Measurements from ENCODE around the gene RSAD1. TPM values are rescaled to one million over a fixed set of nuclear protein-coding genes. Genes with fewer than 3 reads are reported as not detected.

The RSAD1 gene
- total RNA-seq, 6 donors from 2014 or later = 26.8 to 47.3 (median 34.9) TPM

GRCh38 chr17:50482516-50482915, 3.9 kb downstream of the RSAD1 start:
- 13 to 19% methylated on average over 7 of the region's 7 CpGs for WGBS, 2 donors
- no peaks in the 10 kb centered on the region for H3K27me3 ChIP-seq
- H3K4me3 ChIP-seq = no peak overlapping the region
- ATAC-seq (ENCODE audit: low FRiP score in 2 of 2) (peak; percentile 83 to 87), DNase-seq (peak in 1 of 2 donors; percentile 97)
- peaks cover 16 to 36% (median 22%) of the 10 kb centered on the region in 4 donors for H3K4me1 ChIP-seq
- peaks cover 3 to 49% (median 26%) of the 10 kb centered on the region in 4 donors for H3K36me3 ChIP-seq
- TF ChIP-seq EP300 (IDR thresholded peaks at IDR 0.05) (peak in 1 of 4 donors; percentile 91), CTCF (IDR thresholded peaks at IDR 0.05) (peak; percentile 80 to 94 (median 88)), POLR2AphosphoS5 (IDR thresholded peaks at IDR 0.05) (peak; percentile 71 to 84), POLR2A (IDR thresholded peaks at IDR 0.05) (no peak)
- no peaks in the 10 kb centered on the region for H3K9me3 ChIP-seq
- peak overlapping the region; percentile 29 to 73 (median 40) for H3K27ac ChIP-seq

- no peak for ATAC-seq (ENCODE audit: low FRiP score in 2 of 2)
- Histone ChIP-seq H3K27ac (peak overlapping the region in 2 of 4 donors; percentile 29 to 73), H3K4me3 (no peak overlapping the region), H3K36me3 (peaks cover 3 to 49% (median 26%) of the 10 kb centered on the region in 4 donors), H3K4me1 (peaks cover 14 to 32% (median 20%) of the 10 kb centered on the region in 4 donors), H3K27me3 (no peaks in the 10 kb centered on the region), H3K9me3 (no peaks in the 10 kb centered on the region)
- WGBS, 2 donors = 88 to 91% methylated on average over 5 of the region's 5 CpGs
- TF ChIP-seq POLR2AphosphoS5 (IDR thresholded peaks at IDR 0.05) (no peak), CTCF (IDR thresholded peaks at IDR 0.05) (no peak)
- no peak for DNase-seq
These were observed 4.6 kb downstream of the RSAD1 start for GRCh38 chr17:50483266-50483665.

GRCh38 chr17:50484386-50485155, 5.9 kb downstream of the RSAD1 start:
- ATAC-seq (ENCODE audit: low FRiP score in 2 of 2) (no peak), DNase-seq (no peak)
- 93% methylated on average over 8 to 10 of the region's 11 CpGs for WGBS, 2 donors
- Histone ChIP-seq H3K36me3 (peaks cover 3 to 49% (median 26%) of the 10 kb centered on the region in 4 donors), H3K27me3 (no peaks in the 10 kb centered on the region), H3K27ac (no peak overlapping the region), H3K4me1 (peaks cover 8 to 22% (median 16%) of the 10 kb centered on the region in 4 donors), H3K9me3 (no peaks in the 10 kb centered on the region), H3K4me3 (no peak overlapping the region)
- TF ChIP-seq EP300 (IDR thresholded peaks at IDR 0.05) (no peak), POLR2A (IDR thresholded peaks at IDR 0.05) (no peak), CTCF (IDR thresholded peaks at IDR 0.05) (no peak), POLR2AphosphoS5 (IDR thresholded peaks at IDR 0.05) (no peak)

DNA sequence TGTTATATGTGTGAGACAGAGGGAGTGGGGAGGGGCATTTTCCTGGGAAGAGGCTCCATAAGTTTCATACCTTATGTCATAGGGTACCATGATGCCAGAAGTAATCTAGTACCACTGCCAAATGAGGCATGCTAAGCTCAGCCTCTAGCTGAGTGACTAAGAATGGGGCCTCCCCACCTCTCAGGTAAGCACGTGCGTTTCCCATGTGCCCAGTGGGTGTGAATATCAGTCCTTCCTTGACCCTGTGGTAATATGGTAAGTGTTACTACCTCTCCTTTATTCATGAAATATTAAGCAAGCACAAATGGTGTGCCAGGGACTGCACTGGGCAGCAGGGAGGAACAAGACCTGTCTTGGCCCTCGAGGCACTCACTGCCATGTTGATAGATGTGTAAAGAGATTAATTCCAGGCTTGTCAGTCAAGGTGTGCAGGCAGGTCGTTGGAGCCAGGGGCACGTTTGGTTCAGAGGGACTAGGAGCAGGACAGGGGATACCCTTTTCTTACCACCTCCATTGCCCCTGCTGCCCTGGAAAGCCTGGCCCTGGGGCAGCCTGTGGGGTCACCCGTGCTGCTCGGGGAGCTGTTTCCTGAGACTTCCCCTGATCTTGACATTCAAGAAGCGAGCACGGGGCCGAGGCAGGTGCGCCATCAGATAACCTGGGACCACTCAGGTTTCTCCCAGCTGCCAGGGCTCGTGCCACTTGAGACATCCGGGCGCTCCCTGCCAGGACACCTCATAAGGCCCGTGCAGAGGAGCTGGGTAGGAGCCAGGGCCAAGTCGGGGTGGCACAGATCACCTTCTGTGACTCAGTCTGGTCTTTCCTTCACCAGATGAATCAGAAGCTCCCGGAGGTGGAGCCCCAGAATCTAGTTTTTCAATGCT, 8.8 kb downstream of the RSAD1 start:
- H3K4me3 ChIP-seq = no peak overlapping the region
- no peak for DNase-seq
- peaks cover 3 to 43% (median 24%) of the 10 kb centered on the region in 4 donors for H3K36me3 ChIP-seq
- peaks cover 3 to 4% (median 4%) of the 10 kb centered on the region in 4 donors for H3K4me1 ChIP-seq
- ATAC-seq (ENCODE audit: low FRiP score in 2 of 2) = no peak
- H3K9me3 ChIP-seq = no peaks in the 10 kb centered on the region
- TF ChIP-seq POLR2AphosphoS5 (IDR thresholded peaks at IDR 0.05) (no peak), POLR2A (IDR thresholded peaks at IDR 0.05) (no peak), EP300 (IDR thresholded peaks at IDR 0.05) (no peak), CTCF (IDR thresholded peaks at IDR 0.05) (no peak)
- H3K27ac ChIP-seq = no peak overlapping the region
- no peaks in the 10 kb centered on the region for H3K27me3 ChIP-seq
- 76 to 85% methylated on average over 11 to 17 of the region's 17 CpGs for WGBS, 2 donors
